H1 (cell line): ENCODE measurements around the gene CEACAM16. TPM values are rescaled to one million over a fixed set of nuclear protein-coding genes. Genes with fewer than 3 reads are reported as not detected.

Experiments
- CTCF ChIA-PET: fragments of 300-600 bp; sonication (Branson Sonifier 250); formaldehyde crosslinking; loops from one replicate; lab custom pipeline; 2021; ENCODE audit not compliant: partially characterized antibody; lab: Charles Lee
- POLR2A ChIA-PET: fragments of 300-600 bp; sonication (Branson Sonifier 250); formaldehyde crosslinking; loops from one replicate; lab custom pipeline; 2021; ENCODE audit warnings: inconsistent platforms; ENCODE audit not compliant: partially characterized antibody; lab: Charles Lee
- DNase-seq, 2 experiments: peaks; one replicate each; pipeline versions ENCODE4 v3.0.0 to v3.0.0-alpha.2; 2010 to 2022; ENCODE audit warnings: low spot score in 2 of 2, low read depth in 1 of 2, mixed read lengths in 1 of 2
- FAIRE-seq: peaks from 2 replicates; lab custom pipeline; 2011; peaks lifted over from hg19 to GRCh38; lab: Jason Lieb, UNC
- H2AFZ ChIP-seq: 2 replicates; pipeline ENCODE4 v1.8.1; 2012; ENCODE audit warnings: low read length, inconsistent platforms
- H2AK5ac ChIP-seq: 2 replicates; pipeline ENCODE4 v1.6.1; 2013; ENCODE audit warnings: low read depth, low read length
- H2BK120ac ChIP-seq: replicated peaks from 2 replicates; pipeline ENCODE3; 2013; ENCODE audit warnings: low read depth, low read length, inconsistent platforms
- H2BK12ac ChIP-seq: 2 replicates; pipeline ENCODE4 v1.6.1; 2013; ENCODE audit warnings: low read depth, low read length
- H2BK15ac ChIP-seq: 2 replicates; pipeline ENCODE4 v1.6.1; 2013; ENCODE audit warnings: low read length
- H2BK20ac ChIP-seq: 2 replicates; pipeline ENCODE4 v1.6.1; 2013; ENCODE audit warnings: low read length
- H2BK5ac ChIP-seq: 2 replicates; pipeline ENCODE4 v1.6.1; 2013; ENCODE audit warnings: low read depth, low read length
- H3K14ac ChIP-seq: 2 replicates; pipeline ENCODE4 v1.6.1; 2013; ENCODE audit warnings: inconsistent platforms; ENCODE audit not compliant: insufficient read length
- H3K18ac ChIP-seq: 2 replicates; pipeline ENCODE4 v1.6.1; 2013; ENCODE audit warnings: low read length; ENCODE audit errors: extremely low read depth
- H3K23ac ChIP-seq: 2 replicates; pipeline ENCODE4 v1.6.1; 2013; ENCODE audit warnings: inconsistent platforms; ENCODE audit not compliant: insufficient read length
- H3K23me2 ChIP-seq: 2 replicates; pipeline ENCODE4 v1.6.1; 2013; ENCODE audit warnings: low read depth, low read length
- H3K27ac ChIP-seq: 2 replicates; pipeline ENCODE4 v1.6.1; 2011; ENCODE audit warnings: low read depth, low read length, inconsistent platforms
- H3K27me3 ChIP-seq, 4 experiments: replicated peaks in 1 of 4; 1 replicate in 1 of 4; 2 replicates in 3 of 4; pipeline versions ENCODE4 v1.6.1 to v1.8.1; 2011 to 2013; ENCODE audit warnings: low read length in 3 of 4, mild to moderate bottlenecking in 3 of 4, inconsistent platforms in 2 of 4, mixed read lengths in 2 of 4, moderate library complexity in 1 of 4; ENCODE audit not compliant: control insufficient read depth in 3 of 4, insufficient read depth in 3 of 4; ENCODE audit errors: extremely low read depth in 1 of 4
- H3K36me3 ChIP-seq, 4 experiments: 2 replicates each; pipeline versions ENCODE4 v1.6.1 to v1.8.1; 2011 to 2013; ENCODE audit warnings: mild to moderate bottlenecking in 4 of 4, low read length in 3 of 4, moderate library complexity in 2 of 4, control low read depth in 1 of 4, inconsistent platforms in 1 of 4; ENCODE audit not compliant: insufficient read depth in 4 of 4, control insufficient read depth in 2 of 4
- H3K4ac ChIP-seq: replicated peaks from 2 replicates; pipeline ENCODE3; 2013; ENCODE audit warnings: low read length, low read depth, mixed read lengths, inconsistent platforms; ENCODE audit not compliant: insufficient read length
- H3K4me1 ChIP-seq, 4 experiments: replicated peaks in 1 of 4; 1 replicate in 1 of 4; 2 replicates in 3 of 4; pipeline versions ENCODE4 v1.6.1 to v1.8.1; 2011 to 2013; ENCODE audit warnings: low read length in 3 of 4, inconsistent platforms in 2 of 4, mixed read lengths in 1 of 4; ENCODE audit not compliant: insufficient read depth in 4 of 4, control insufficient read depth in 3 of 4
- H3K4me2 ChIP-seq, 2 experiments: 2 replicates each; pipeline versions ENCODE4 v1.6.1 to v1.8.1; 2011 to 2013; ENCODE audit warnings: low read depth in 2 of 2, low read length in 2 of 2, control low read depth in 1 of 2, inconsistent platforms in 1 of 2, mild to moderate bottlenecking in 1 of 2; ENCODE audit not compliant: insufficient read depth in 1 of 2
- H3K4me3 ChIP-seq, 4 experiments: fragments of 200-600, 300-600 bp in 1 of 4; sonication (generic), shearing (Covaris generic), sonication (Bioruptor Twin) in 1 of 4; 2 replicates each; pipeline versions ENCODE4 v1.5.1 to v1.8.1; 2011 to 2016; ENCODE audit warnings: low read length in 4 of 4, low read depth in 3 of 4, control low read depth in 2 of 4, inconsistent platforms in 2 of 4, mild to moderate bottlenecking in 2 of 4, mixed read lengths in 1 of 4, moderate library complexity in 1 of 4; ENCODE audit not compliant: insufficient read depth in 2 of 4; ENCODE audit errors: extremely low read depth in 1 of 4
- H3K56ac ChIP-seq: replicated peaks from 2 replicates; pipeline ENCODE3; 2013; ENCODE audit warnings: low read depth, mild to moderate bottlenecking, mixed read lengths, low read length, inconsistent platforms; ENCODE audit not compliant: insufficient read length
- H3K79me1 ChIP-seq: 2 replicates; pipeline ENCODE4 v1.6.1; 2013; ENCODE audit warnings: low read depth, low read length, control low read depth
- H3K79me2 ChIP-seq, 2 experiments: 2 replicates each; pipeline versions ENCODE4 v1.6.1 to v1.8.1; 2012 to 2013; ENCODE audit warnings: low read length in 2 of 2, mild to moderate bottlenecking in 2 of 2, inconsistent platforms in 1 of 2; ENCODE audit not compliant: insufficient read depth in 2 of 2, control insufficient read depth in 1 of 2
- H3K9ac ChIP-seq, 4 experiments: replicated peaks in 1 of 4; 1 replicate in 1 of 4; 2 replicates in 3 of 4; pipeline versions ENCODE4 v1.6.1 to v1.8.1; 2011 to 2013; ENCODE audit warnings: low read depth in 3 of 4, low read length in 3 of 4, control low read depth in 2 of 4, mild to moderate bottlenecking in 2 of 4, moderate library complexity in 2 of 4, inconsistent platforms in 1 of 4; ENCODE audit errors: extremely low read depth in 1 of 4
- H3K9me3 ChIP-seq, 2 experiments: 2 replicates each; pipeline versions ENCODE4 v1.6.1 to v1.8.1; 2012 to 2013; ENCODE audit warnings: mild to moderate bottlenecking in 2 of 2, moderate library complexity in 2 of 2, control low read depth in 1 of 2, inconsistent platforms in 1 of 2, low read depth in 1 of 2, low read length in 1 of 2, mixed read lengths in 1 of 2; ENCODE audit not compliant: insufficient read depth in 2 of 2
- H4K20me1 ChIP-seq, 2 experiments: replicated peaks in 1 of 2; 2 replicates each; pipeline versions ENCODE3 to v1.8.1; 2011 to 2013; ENCODE audit warnings: inconsistent platforms in 2 of 2, low read length in 2 of 2, mild to moderate bottlenecking in 1 of 2; ENCODE audit not compliant: insufficient read depth in 2 of 2, control insufficient read depth in 1 of 2
- H4K5ac ChIP-seq: 2 replicates; pipeline ENCODE4 v1.6.1; 2013; ENCODE audit warnings: low read length, low read depth, mixed read lengths, inconsistent platforms; ENCODE audit not compliant: insufficient read length
- H4K8ac ChIP-seq: 2 replicates; pipeline ENCODE4 v1.8.0; 2013; ENCODE audit warnings: mild to moderate bottlenecking, moderate library complexity, low read length, inconsistent platforms; ENCODE audit not compliant: insufficient read depth; ENCODE audit errors: extremely low read depth
- H4K91ac ChIP-seq: replicated peaks from 2 replicates; pipeline ENCODE3; 2013; ENCODE audit warnings: low read length, mixed read lengths, inconsistent platforms; ENCODE audit not compliant: insufficient read length
- ASH2L ChIP-seq: fragments of 200-600, 300-600 bp; sonication (generic); IDR thresholded peaks from one replicate; pipeline ENCODE4 v1.7.1; 2017; ENCODE audit warnings: low read length
- BCL11A ChIP-seq, 2 experiments: IDR thresholded peaks; one replicate each; pipeline ENCODE4 v1.6.1; 2011; ENCODE audit warnings: low read depth in 2 of 2, low read length in 2 of 2, mild to moderate bottlenecking in 2 of 2
- CBX5 ChIP-seq: fragments of 300-800, 300-1000 bp; sonication (generic); IDR thresholded peaks from 2 replicates; pipeline ENCODE4 v1.7.1; 2016; ENCODE audit warnings: antibody characterized with exemption, low read length, low read depth
- CEBPB ChIP-seq: IDR thresholded peaks from 2 replicates; pipeline ENCODE4 v1.6.1; 2012; ENCODE audit warnings: low read depth, low read length
- CTBP2 ChIP-seq: IDR thresholded peaks from 2 replicates; pipeline ENCODE4 v1.7.0; 2011; ENCODE audit warnings: borderline replicate concordance, mild to moderate bottlenecking, moderate library complexity, mixed read lengths, low read length; ENCODE audit not compliant: insufficient read depth, insufficient read length
- FOSL1 ChIP-seq: IDR thresholded peaks from 2 replicates; pipeline ENCODE4 v1.6.1; 2011; ENCODE audit warnings: mild to moderate bottlenecking, low read depth, low read length, moderate library complexity; ENCODE audit not compliant: insufficient read depth
- GABPA ChIP-seq: IDR thresholded peaks from 2 replicates; pipeline ENCODE4 v1.6.1; 2011; ENCODE audit warnings: mild to moderate bottlenecking, low read length, moderate library complexity, borderline replicate concordance; ENCODE audit not compliant: insufficient read depth
- RAD21 ChIP-seq, 2 experiments: IDR thresholded peaks in 1 of 2; conservative IDR thresholded peaks in 1 of 2; 2 replicates each; pipeline ENCODE4 v1.6.1; 2011; ENCODE audit warnings: low read depth in 2 of 2, low read length in 2 of 2, improper control_type of control experiment in 1 of 2, inconsistent platforms in 1 of 2, mild to moderate bottlenecking in 1 of 2, moderate library complexity in 1 of 2
- SP1 ChIP-seq: IDR thresholded peaks from 2 replicates; pipeline ENCODE4 v1.6.1; 2011; ENCODE audit warnings: low read depth, low read length
- TAF7 ChIP-seq: optimal IDR thresholded peaks from 2 replicates; pipeline ENCODE3; 2011; ENCODE audit warnings: low read depth, mild to moderate bottlenecking, inconsistent platforms, low read length, moderate library complexity, borderline replicate concordance
- TCF12 ChIP-seq: IDR thresholded peaks from 2 replicates; pipeline ENCODE4 v1.6.1; 2011; ENCODE audit warnings: low read depth, mild to moderate bottlenecking, low read length
- TEAD4 ChIP-seq: IDR thresholded peaks from 2 replicates; pipeline ENCODE4 v1.6.1; 2012; ENCODE audit warnings: low read depth, low read length, inconsistent platforms, mixed read lengths
- WGBS, 2 experiments: shearing (Covaris generic) in 1 of 2; methylation state at CpG; one replicate each; pipeline versions ENCODE4 v1.1.6 to v1.1.7; 2013 to 2015; ENCODE audit warnings: low lambda C conversion rate in 2 of 2, mixed read lengths in 2 of 2, inconsistent platforms in 1 of 2, low coverage in 1 of 2, missing lambda C conversion rate in 1 of 2; ENCODE audit not compliant: insufficient replicate concordance in 2 of 2, insufficient coverage in 1 of 2, insufficient read length in 1 of 2; ENCODE audit errors: extremely low coverage in 1 of 2, missing lambda C conversion rate in 1 of 2; 5-methylcytosine and 5-hydroxymethylcytosine counted together
- polyA plus RNA-seq, 7 experiments: library from polyadenylated mRNA; depleted of rRNA in 3 of 7; stranded (reverse) in 5 of 7; unstranded in 2 of 7; fragments of >200 nt in 5 of 7; fragments of 200-250 nt in 2 of 7; gene quantifications; 1 replicate in 5 of 7; 2 replicates in 1 of 7; 4 replicates in 1 of 7; pipeline versions ENCODE4 v1.2.1 to v1.2.3, GENCODE V29; 2011 to 2013; ENCODE audit warnings: missing spikeins in 2 of 7, mixed read lengths in 2 of 7
- total RNA-seq: library from RNA; stranded (reverse); fragmentation: NEBNext Ultra II Directional; extraction: Animal tissue kit (Norgen Biotek cat#: 25700); gene quantifications from 2 replicates; pipeline ENCODE4 v1.2.1, GENCODE V29; 2021
- TF ChIP-seq, protein P1 (sequence below): IDR thresholded peaks from 2 replicates; pipeline ENCODE4 v1.6.1; 2011; ENCODE audit warnings: low read depth, mild to moderate bottlenecking, low read length; ENCODE audit not compliant: insufficient read depth

Gene CEACAM16
- total and polyA plus RNA-seq, 2 of the 8 experiments (the other 6 are each of a cell fraction or from before 2014, with no cell fraction given): not detected

DNA sequence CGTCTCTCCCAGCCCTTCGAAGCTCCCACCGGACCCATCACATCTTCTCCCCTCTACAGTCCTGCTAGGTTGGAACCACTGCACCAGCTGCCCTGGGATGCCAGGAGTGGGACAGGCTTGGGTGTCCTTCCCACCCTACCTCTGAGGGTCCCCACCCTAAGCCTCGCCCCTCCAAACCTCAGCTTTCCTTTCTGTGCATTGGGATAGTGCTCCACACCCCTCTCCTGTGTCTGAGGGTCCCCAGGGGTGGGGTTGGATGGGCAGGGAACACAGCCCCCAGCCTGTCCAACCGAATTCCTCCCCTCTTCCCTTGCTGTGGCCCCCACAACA is 47.6 kb downstream of the CEACAM16 start:
- no peaks in the 10 kb centered on the region for H3K79me2 ChIP-seq
- H3K27ac ChIP-seq: no peak overlapping the region
- H3K4me2 ChIP-seq: peak overlapping the region; percentile 96; a peak in 1 of 4 replicates
- peak overlapping the region; percentile 48; the same call in 1 of the 2 replicates for H2BK20ac ChIP-seq
- no peak overlapping the region for H4K8ac ChIP-seq
- FAIRE-seq (no peak), DNase-seq (no peak)
- no peak overlapping the region for H3K23ac ChIP-seq
- no peaks in the 10 kb centered on the region for H4K20me1 ChIP-seq
- no peak overlapping the region for H2AK5ac ChIP-seq
- no peak overlapping the region for H3K4me3 ChIP-seq
- H2AFZ ChIP-seq: no peak overlapping the region
- ChIA-PET POLR2A (interaction anchor here (0.6 kb wide), 1 partner anchor 19 kb away, joined by 3 read pairs; no protein-coding TSS in a partner anchor), CTCF (interaction anchor here (9.4 kb wide), 1 partner anchor 24 kb away, joined by 91 read pairs; no protein-coding TSS in a partner anchor)
- 68% methylated on average over 5 of the region's 5 CpGs; no CpG with 5 or more reads in 1 of the 2 experiments for WGBS, 2 experiments
- no peak overlapping the region for H4K5ac ChIP-seq
- peaks cover 22 to 61% (median 46%) of the 10 kb centered on the region in 4 experiments for H3K27me3 ChIP-seq
- no peaks in the 10 kb centered on the region for H3K9me3 ChIP-seq
- H3K36me3 ChIP-seq: no peaks in the 10 kb centered on the region
- H2BK15ac ChIP-seq: 0 out of 2 replicates have a peak overlapping the region, but pooled peaks have one; percentile 8
- no peak overlapping the region for H4K91ac ChIP-seq
- H2BK120ac ChIP-seq: no peak overlapping the region
- H3K9ac ChIP-seq: no peak overlapping the region
- 0 out of 2 replicates have a peak overlapping the region, but pooled peaks have one; percentile 1 for H2BK12ac ChIP-seq
- H3K14ac ChIP-seq: no peak overlapping the region
- no peaks in the 10 kb centered on the region for H3K79me1 ChIP-seq
- H3K56ac ChIP-seq: no peak overlapping the region
- H3K18ac ChIP-seq: no peak overlapping the region
- H3K4ac ChIP-seq: no peak overlapping the region
- H2BK5ac ChIP-seq: no peak overlapping the region
- peaks cover 12% of the 10 kb centered on the region for H3K23me2 ChIP-seq
- peaks cover 0 to 7% (median 3%) of the 10 kb centered on the region in 4 experiments; a peak in 3 of 7 replicates for H3K4me1 ChIP-seq
- TF ChIP-seq SP1 (no peak), TCF12 (no peak), CTBP2 (no peak), GABPA (no peak), TEAD4 (no peak), FOSL1 (no peak), CBX5 (no peak), CEBPB (no peak), RAD21 (IDR thresholded peaks at IDR 0.05 in 1 of 2, conservative IDR thresholded peaks at IDR 0.05 in 1 of 2; ENCODE audit: low read depth in 2 of 2, low read length in 2 of 2) (no peak), ASH2L (no peak), BCL11A (IDR thresholded peaks at IDR 0.05; ENCODE audit: low read depth in 2 of 2, low read length in 2 of 2) (no peak), TAF7 (no peak)
- TF ChIP-seq, protein P1, sequence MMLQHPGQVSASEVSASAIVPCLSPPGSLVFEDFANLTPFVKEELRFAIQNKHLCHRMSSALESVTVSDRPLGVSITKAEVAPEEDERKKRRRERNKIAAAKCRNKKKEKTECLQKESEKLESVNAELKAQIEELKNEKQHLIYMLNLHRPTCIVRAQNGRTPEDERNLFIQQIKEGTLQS: no peak
